ENCODE measurements around the gene FLOT1. TPM values are rescaled to one million over a fixed set of nuclear protein-coding genes. Genes with fewer than 3 reads are reported as not detected.
"Not testable (repeated sequence)": the region's sequence is repeated elsewhere in the genome, so short reads cannot be mapped to it uniquely, and the experiment has no call there.

Gene FLOT1
- total and polyA plus RNA-seq, 2 of the 13 experiments (the other 11 are each of a cell fraction or from before 2014, with no cell fraction given), result 82.3 to 130 TPM

DNA sequence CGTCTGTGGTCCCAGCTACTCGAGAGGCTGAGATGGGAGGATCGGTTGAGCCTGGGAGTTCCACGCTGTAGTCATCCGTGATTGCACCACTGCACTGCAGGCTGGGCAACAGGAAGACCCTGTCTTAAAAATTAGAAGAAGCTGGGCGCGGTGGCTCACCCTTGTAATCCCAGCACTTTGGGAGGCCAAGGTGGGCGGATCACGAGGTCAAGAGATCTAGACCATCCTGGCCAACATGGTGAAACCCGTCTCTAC is 20.5 kb downstream of the FLOT1 start:
- Histone ChIP-seq H3K4me3 (replicated peaks in 1 of 3; ENCODE audit: insufficient read depth in 1 of 3, low read depth in 2 of 3, low read length in 3 of 3) (peak overlapping the region; percentile 89 to 94 (median 90); a peak in 5 of 6 replicates), H4K20me1 (ENCODE audit: insufficient read depth, low read length) (peaks cover 44% of the 10 kb centered on the region), H3K36me3 (replicated peaks in 1 of 2; ENCODE audit: control insufficient read depth in 1 of 2, insufficient read depth in 2 of 2, low read length in 2 of 2) (peaks cover 13 to 35% of the 10 kb centered on the region in 2 experiments), H3K9ac (ENCODE audit: insufficient read depth, low read depth, low read length) (peak overlapping the region; percentile 96), H3K79me2 (ENCODE audit: insufficient read depth, low read length) (peaks cover 46% of the 10 kb centered on the region), H3K4me1 (ENCODE audit: insufficient read depth, low read length) (peaks cover 58% of the 10 kb centered on the region), H3K27ac (ENCODE audit: extremely low read length, insufficient read depth, low read length) (peak overlapping the region; percentile 96), H3K4me2 (ENCODE audit: low read depth, low read length) (peak overlapping the region; percentile 82)
- BruUV-seq (replicated peaks); H3K27me3 ChIP-seq (ENCODE audit: control insufficient read depth in 1 of 2, insufficient read depth in 2 of 2, low read length in 2 of 2); H2AFZ ChIP-seq (ENCODE audit: low read length); DNase-seq (ENCODE audit: low spot score); H3K9me3 ChIP-seq (ENCODE audit: low read length); ATAC-seq; FAIRE-seq: not testable (repeated sequence)
- CTCF ChIA-PET (ENCODE audit: low intra/inter-chr PET ratio, low total read pairs), result interaction anchor here (0.9 to 3.5 kb wide), 7 partner anchors 9 to 156 kb away, joined by 3 to 130 read pairs (median 5); partner anchors contain the start of gene DHX16
- intact Hi-C loops (cut with micrococcal nuclease; ENCODE audit: unreplicated experiment) (loop anchor here (1.0 to 5.0 kb wide), 4 partner anchors 35 to 240 kb away; no protein-coding TSS in a partner anchor), in situ Hi-C loops (cut with HindIII; ENCODE audit: extremely low pct_ligation_motif_present, low pct_unique_long_range_greater_than_20kb) (loop anchor here (5.0 to 10.0 kb wide), 2 partner anchors 45 to 237 kb away; partner anchors contain the start of gene HLA-E)
- WGBS (ENCODE audit: low lambda C conversion rate), result 10% methylated on average over 10 of the region's 10 CpGs
- POLR2A ChIA-PET, result interaction anchor here (0.7 to 5.0 kb wide), 23 partner anchors 9 to 192 kb away, joined by 3 to 92 read pairs (median 8); partner anchors contain the start of genes DHX16, FLOT1, IER3 and MRPS18B
- TF ChIP-seq, protein P1, sequence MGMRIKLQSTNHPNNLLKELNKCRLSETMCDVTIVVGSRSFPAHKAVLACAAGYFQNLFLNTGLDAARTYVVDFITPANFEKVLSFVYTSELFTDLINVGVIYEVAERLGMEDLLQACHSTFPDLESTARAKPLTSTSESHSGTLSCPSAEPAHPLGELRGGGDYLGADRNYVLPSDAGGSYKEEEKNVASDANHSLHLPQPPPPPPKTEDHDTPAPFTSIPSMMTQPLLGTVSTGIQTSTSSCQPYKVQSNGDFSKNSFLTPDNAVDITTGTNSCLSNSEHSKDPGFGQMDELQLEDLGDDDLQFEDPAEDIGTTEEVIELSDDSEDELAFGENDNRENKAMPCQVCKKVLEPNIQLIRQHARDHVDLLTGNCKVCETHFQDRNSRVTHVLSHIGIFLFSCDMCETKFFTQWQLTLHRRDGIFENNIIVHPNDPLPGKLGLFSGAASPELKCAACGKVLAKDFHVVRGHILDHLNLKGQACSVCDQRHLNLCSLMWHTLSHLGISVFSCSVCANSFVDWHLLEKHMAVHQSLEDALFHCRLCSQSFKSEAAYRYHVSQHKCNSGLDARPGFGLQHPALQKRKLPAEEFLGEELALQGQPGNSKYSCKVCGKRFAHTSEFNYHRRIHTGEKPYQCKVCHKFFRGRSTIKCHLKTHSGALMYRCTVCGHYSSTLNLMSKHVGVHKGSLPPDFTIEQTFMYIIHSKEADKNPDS (CRISPR knock-in tag; IDR thresholded peaks at IDR 0.05), result 0 out of 2 replicates have a peak, but pooled peaks have one; percentile 17
- TF ChIP-seq MTF1 (CRISPR knock-in tag; IDR thresholded peaks at IDR 0.05), result peak; percentile 16; the same call in 1 of the 2 replicates
- TF ChIP-seq MBD4 (IDR thresholded peaks at IDR 0.05; ENCODE audit: borderline replicate concordance, low read length), result 0 out of 2 replicates have a peak, but pooled peaks have one; percentile 46
- TF ChIP-seq ETV5 (CRISPR knock-in tag; IDR thresholded peaks at IDR 0.05; ENCODE audit: borderline replicate concordance), result 0 out of 2 replicates have a peak, but pooled peaks have one; percentile 2
- TF ChIP-seq, protein P2, sequence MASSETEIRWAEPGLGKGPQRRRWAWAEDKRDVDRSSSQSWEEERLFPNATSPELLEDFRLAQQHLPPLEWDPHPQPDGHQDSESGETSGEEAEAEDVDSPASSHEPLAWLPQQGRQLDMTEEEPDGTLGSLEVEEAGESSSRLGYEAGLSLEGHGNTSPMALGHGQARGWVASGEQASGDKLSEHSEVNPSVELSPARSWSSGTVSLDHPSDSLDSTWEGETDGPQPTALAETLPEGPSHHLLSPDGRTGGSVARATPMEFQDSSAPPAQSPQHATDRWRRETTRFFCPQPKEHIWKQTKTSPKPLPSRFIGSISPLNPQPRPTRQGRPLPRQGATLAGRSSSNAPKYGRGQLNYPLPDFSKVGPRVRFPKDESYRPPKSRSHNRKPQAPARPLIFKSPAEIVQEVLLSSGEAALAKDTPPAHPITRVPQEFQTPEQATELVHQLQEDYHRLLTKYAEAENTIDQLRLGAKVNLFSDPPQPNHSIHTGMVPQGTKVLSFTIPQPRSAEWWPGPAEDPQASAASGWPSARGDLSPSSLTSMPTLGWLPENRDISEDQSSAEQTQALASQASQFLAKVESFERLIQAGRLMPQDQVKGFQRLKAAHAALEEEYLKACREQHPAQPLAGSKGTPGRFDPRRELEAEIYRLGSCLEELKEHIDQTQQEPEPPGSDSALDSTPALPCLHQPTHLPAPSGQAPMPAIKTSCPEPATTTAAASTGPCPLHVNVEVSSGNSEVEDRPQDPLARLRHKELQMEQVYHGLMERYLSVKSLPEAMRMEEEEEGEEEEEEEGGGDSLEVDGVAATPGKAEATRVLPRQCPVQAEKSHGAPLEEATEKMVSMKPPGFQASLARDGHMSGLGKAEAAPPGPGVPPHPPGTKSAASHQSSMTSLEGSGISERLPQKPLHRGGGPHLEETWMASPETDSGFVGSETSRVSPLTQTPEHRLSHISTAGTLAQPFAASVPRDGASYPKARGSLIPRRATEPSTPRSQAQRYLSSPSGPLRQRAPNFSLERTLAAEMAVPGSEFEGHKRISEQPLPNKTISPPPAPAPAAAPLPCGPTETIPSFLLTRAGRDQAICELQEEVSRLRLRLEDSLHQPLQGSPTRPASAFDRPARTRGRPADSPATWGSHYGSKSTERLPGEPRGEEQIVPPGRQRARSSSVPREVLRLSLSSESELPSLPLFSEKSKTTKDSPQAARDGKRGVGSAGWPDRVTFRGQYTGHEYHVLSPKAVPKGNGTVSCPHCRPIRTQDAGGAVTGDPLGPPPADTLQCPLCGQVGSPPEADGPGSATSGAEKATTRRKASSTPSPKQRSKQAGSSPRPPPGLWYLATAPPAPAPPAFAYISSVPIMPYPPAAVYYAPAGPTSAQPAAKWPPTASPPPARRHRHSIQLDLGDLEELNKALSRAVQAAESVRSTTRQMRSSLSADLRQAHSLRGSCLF (CRISPR knock-in tag; IDR thresholded peaks at IDR 0.05; ENCODE audit: borderline replicate concordance), result 0 out of 2 replicates have a peak, but pooled peaks have one; percentile 5
- 0 out of 2 replicates have a peak, but pooled peaks have one; percentile 30 for TF ChIP-seq ZSCAN12 (CRISPR knock-in tag; IDR thresholded peaks at IDR 0.05)
- 0 out of 2 replicates have a peak, but pooled peaks have one; percentile 6 for TF ChIP-seq ZNF367 (CRISPR knock-in tag; IDR thresholded peaks at IDR 0.05; ENCODE audit: borderline replicate concordance)
- TF ChIP-seq JARID2 (CRISPR knock-in tag; IDR thresholded peaks at IDR 0.05; ENCODE audit: insufficient replicate concordance), result peak; percentile 20
- TF ChIP-seq MTF2 (CRISPR knock-in tag; IDR thresholded peaks at IDR 0.05; ENCODE audit: borderline replicate concordance), result 0 out of 2 replicates have a peak, but pooled peaks have one; percentile 57
- TF ChIP-seq, protein P3, sequence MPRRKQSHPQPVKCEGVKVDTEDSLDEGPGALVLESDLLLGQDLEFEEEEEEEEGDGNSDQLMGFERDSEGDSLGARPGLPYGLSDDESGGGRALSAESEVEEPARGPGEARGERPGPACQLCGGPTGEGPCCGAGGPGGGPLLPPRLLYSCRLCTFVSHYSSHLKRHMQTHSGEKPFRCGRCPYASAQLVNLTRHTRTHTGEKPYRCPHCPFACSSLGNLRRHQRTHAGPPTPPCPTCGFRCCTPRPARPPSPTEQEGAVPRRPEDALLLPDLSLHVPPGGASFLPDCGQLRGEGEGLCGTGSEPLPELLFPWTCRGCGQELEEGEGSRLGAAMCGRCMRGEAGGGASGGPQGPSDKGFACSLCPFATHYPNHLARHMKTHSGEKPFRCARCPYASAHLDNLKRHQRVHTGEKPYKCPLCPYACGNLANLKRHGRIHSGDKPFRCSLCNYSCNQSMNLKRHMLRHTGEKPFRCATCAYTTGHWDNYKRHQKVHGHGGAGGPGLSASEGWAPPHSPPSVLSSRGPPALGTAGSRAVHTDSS (CRISPR knock-in tag; conservative IDR thresholded peaks at IDR 0.05), result 0 out of 2 replicates have a peak, but pooled peaks have one; percentile 69
- peak; percentile 71; the same call in 1 of the 2 replicates for TF ChIP-seq ZNF766 (CRISPR knock-in tag; IDR thresholded peaks at IDR 0.05; ENCODE audit: borderline replicate concordance)
- TF ChIP-seq NKX3-1 (CRISPR knock-in tag; IDR thresholded peaks at IDR 0.05), result peak; percentile 28; the same call in 1 of the 2 replicates
- TF ChIP-seq TEAD2 (CRISPR knock-in tag; IDR thresholded peaks at IDR 0.05), result 0 out of 2 replicates have a peak, but pooled peaks have one; percentile 7
- peak; percentile 3; the same call in 1 of the 2 replicates for TF ChIP-seq ZFP37 (CRISPR knock-in tag; IDR thresholded peaks at IDR 0.05; ENCODE audit: borderline replicate concordance)
- TF ChIP-seq ARID2 (CRISPR knock-in tag; IDR thresholded peaks at IDR 0.05; ENCODE audit: borderline replicate concordance), result peak; percentile 71; the same call in 1 of the 2 replicates
